ENCODE results near the gene SPDYE17.
"Not testable (repeated sequence)": the region's sequence is repeated elsewhere in the genome, so short reads cannot be mapped to it uniquely, and the experiment has no call there.

DNA sequence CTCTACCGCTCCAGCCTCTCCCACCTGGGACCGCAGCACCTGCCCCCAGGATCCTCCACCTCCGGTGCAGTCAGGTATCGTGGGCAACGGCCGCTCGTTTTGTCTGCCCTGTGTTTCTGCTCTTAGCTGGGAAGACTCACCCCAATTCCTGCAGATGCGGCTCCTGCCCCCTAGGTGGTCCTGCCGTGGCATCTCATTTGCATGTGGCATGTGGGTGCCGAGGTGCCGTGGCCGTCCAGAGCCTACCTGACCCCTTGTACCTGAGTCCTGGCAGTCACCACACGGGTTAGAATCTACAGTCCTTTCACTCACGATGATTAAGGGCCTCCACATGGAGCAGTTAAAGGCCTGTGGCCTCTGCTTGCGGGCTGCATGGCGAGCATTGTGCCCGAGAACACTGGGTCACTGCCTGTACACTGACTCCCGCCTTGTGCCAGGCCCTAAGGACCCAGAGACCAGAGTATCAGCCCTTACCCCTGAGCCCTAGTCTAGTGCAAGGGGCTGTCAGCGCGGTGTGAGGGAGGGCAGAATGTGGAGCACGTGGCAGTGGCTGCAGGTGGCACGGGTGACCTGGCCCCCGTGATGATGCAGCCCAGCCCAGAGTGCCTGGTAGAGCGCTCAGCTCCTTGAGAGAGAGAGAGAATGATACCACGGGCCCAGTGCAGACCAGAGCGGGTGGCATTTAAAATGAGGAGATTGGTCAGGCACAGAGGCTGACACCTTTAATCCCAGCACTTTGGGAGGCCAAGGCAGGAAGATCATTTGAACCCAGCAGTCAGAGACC is 50.8 kb downstream of the SPDYE17 start:
- not testable (repeated sequence) for TF ChIP-seq EZH2 (optimal IDR thresholded peaks at IDR 0.05; ENCODE audit: low read depth, low read length); CTCF (IDR thresholded peaks at IDR 0.05; ENCODE audit: low read length)
